ENCODE results near the gene MYO5C. TPM values are rescaled to one million over a fixed set of nuclear protein-coding genes. Genes with fewer than 3 reads are reported as not detected.

MYO5C gene
- total and polyA plus RNA-seq, 2 of the 8 experiments (the other 6 are each of a cell fraction or from before 2014, with no cell fraction given) = 8.2 to 26.7 TPM

DNA sequence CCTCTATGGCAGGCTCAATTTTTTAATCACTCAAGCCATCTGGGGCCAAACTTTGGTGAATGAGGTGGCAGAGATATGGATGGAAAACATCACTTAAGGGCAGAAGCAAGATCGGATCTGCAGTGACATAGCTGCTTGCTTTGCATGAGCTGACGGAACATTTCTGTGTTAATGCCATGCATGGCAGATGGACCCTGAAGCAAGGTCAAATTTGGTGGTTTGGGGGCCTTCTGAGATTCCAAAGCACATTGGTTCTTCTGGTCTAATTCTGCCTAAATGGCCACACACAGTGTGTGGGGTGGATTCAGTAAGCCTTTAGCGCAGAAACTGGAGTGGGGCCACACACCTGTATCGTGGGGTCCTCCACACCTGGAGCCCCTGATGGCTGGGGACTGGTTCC, 144.7 kb downstream of the MYO5C start:
- no peak overlapping the region for H3K23ac ChIP-seq (ENCODE audit: insufficient read length)
- no peak overlapping the region for H2BK12ac ChIP-seq (ENCODE audit: low read depth, low read length)
- FAIRE-seq (no peak), DNase-seq (ENCODE audit: low read depth in 1 of 2, low spot score in 2 of 2) (no peak)
- H4K5ac ChIP-seq (ENCODE audit: insufficient read length, low read depth, low read length) = no peak overlapping the region
- WGBS, 2 experiments (ENCODE audit: extremely low coverage in 1 of 2, insufficient coverage in 1 of 2, insufficient read length in 1 of 2, insufficient replicate concordance in 2 of 2, low coverage in 1 of 2, low lambda C conversion rate in 2 of 2, missing lambda C conversion rate in 1 of 2) = 92% methylated on average over 4 of the region's 4 CpGs; no CpG with 5 or more reads in 1 of the 2 experiments
- peaks cover 3 to 19% (median 15%) of the 10 kb centered on the region in 4 experiments; a peak in 6 of 8 replicates for H3K36me3 ChIP-seq (ENCODE audit: control insufficient read depth in 2 of 4, insufficient read depth in 4 of 4, low read length in 3 of 4)
- no peak overlapping the region for H4K91ac ChIP-seq (replicated peaks; ENCODE audit: insufficient read length, low read length)
- H3K4me2 ChIP-seq (ENCODE audit: insufficient read depth in 1 of 2, low read depth in 2 of 2, low read length in 2 of 2) = no peak overlapping the region
- no peak overlapping the region for H3K14ac ChIP-seq (ENCODE audit: insufficient read length)
- no peak overlapping the region for H2BK120ac ChIP-seq (replicated peaks; ENCODE audit: low read depth, low read length)
- H3K79me1 ChIP-seq (ENCODE audit: low read depth, low read length) = no peaks in the 10 kb centered on the region
- H3K4me1 ChIP-seq (replicated peaks in 1 of 4; ENCODE audit: control insufficient read depth in 3 of 4, insufficient read depth in 4 of 4, low read length in 3 of 4) = no peaks in the 10 kb centered on the region
- no peak overlapping the region for H3K4me3 ChIP-seq (ENCODE audit: extremely low read depth in 1 of 4, insufficient read depth in 2 of 4, low read depth in 3 of 4, low read length in 4 of 4)
- H3K9ac ChIP-seq (replicated peaks in 1 of 4; ENCODE audit: extremely low read depth in 1 of 4, low read depth in 3 of 4, low read length in 3 of 4) = no peak overlapping the region
- POLR2A ChIA-PET (ENCODE audit: partially characterized antibody) = no interaction called here
- CTCF ChIA-PET (ENCODE audit: partially characterized antibody) = interaction anchor here (1.5 to 9.5 kb wide), 3 partner anchors 10 to 13 kb away, joined by 5 to 41 read pairs (median 8); no protein-coding TSS in a partner anchor
- no peak overlapping the region for H2AFZ ChIP-seq (ENCODE audit: low read length)
- H3K9me3 ChIP-seq (ENCODE audit: insufficient read depth in 2 of 2, low read depth in 1 of 2, low read length in 1 of 2) = no peaks in the 10 kb centered on the region
- no peak overlapping the region for H3K4ac ChIP-seq (replicated peaks; ENCODE audit: insufficient read length, low read depth, low read length)
- H2BK15ac ChIP-seq (ENCODE audit: low read length) = no peak overlapping the region
- no peaks in the 10 kb centered on the region for H3K79me2 ChIP-seq (ENCODE audit: control insufficient read depth in 1 of 2, insufficient read depth in 2 of 2, low read length in 2 of 2)
- no peak overlapping the region for H3K56ac ChIP-seq (replicated peaks; ENCODE audit: insufficient read length, low read depth, low read length)
- H2BK5ac ChIP-seq (ENCODE audit: low read depth, low read length) = no peak overlapping the region
- no peak overlapping the region for H3K18ac ChIP-seq (ENCODE audit: extremely low read depth, low read length)
- no peak overlapping the region for H2BK20ac ChIP-seq (ENCODE audit: low read length)
- peaks cover 0 to 4% of the 10 kb centered on the region in 2 experiments for H4K20me1 ChIP-seq (replicated peaks in 1 of 2; ENCODE audit: control insufficient read depth in 1 of 2, insufficient read depth in 2 of 2, low read length in 2 of 2)
- no peaks in the 10 kb centered on the region for H3K27me3 ChIP-seq (replicated peaks in 1 of 4; ENCODE audit: control insufficient read depth in 3 of 4, extremely low read depth in 1 of 4, insufficient read depth in 3 of 4, low read length in 3 of 4)
- no peak overlapping the region for H3K27ac ChIP-seq (ENCODE audit: low read depth, low read length)
- no peaks in the 10 kb centered on the region for H3K23me2 ChIP-seq (ENCODE audit: low read depth, low read length)
- no peak overlapping the region for H2AK5ac ChIP-seq (ENCODE audit: low read depth, low read length)
- H4K8ac ChIP-seq (ENCODE audit: extremely low read depth, insufficient read depth, low read length) = no peak overlapping the region
- TF ChIP-seq TEAD4 (IDR thresholded peaks at IDR 0.05; ENCODE audit: low read depth, low read length) = no peak
- no peak for TF ChIP-seq EP300 (IDR thresholded peaks at IDR 0.05; ENCODE audit: borderline replicate concordance in 1 of 2, low read depth in 2 of 2, low read length in 2 of 2)
- TF ChIP-seq BCL11A (IDR thresholded peaks at IDR 0.05; ENCODE audit: low read depth in 2 of 2, low read length in 2 of 2) = no peak
- TF ChIP-seq CHD2 (IDR thresholded peaks at IDR 0.05; ENCODE audit: low read length) = no peak
- no peak for TF ChIP-seq POU5F1 (IDR thresholded peaks at IDR 0.05; ENCODE audit: low read depth, low read length)
- no peak for TF ChIP-seq YY1 (IDR thresholded peaks at IDR 0.05; ENCODE audit: low read depth, low read length)
- TF ChIP-seq SIN3A (conservative IDR thresholded peaks at IDR 0.05 in 1 of 2, IDR thresholded peaks at IDR 0.05 in 1 of 2; ENCODE audit: low read depth in 1 of 2, low read length in 2 of 2) = no peak
- TF ChIP-seq, protein P1, sequence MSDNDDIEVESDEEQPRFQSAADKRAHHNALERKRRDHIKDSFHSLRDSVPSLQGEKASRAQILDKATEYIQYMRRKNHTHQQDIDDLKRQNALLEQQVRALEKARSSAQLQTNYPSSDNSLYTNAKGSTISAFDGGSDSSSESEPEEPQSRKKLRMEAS (IDR thresholded peaks at IDR 0.05) = no peak
- TF ChIP-seq RAD21 (IDR thresholded peaks at IDR 0.05 in 1 of 2, conservative IDR thresholded peaks at IDR 0.05 in 1 of 2; ENCODE audit: low read depth in 2 of 2, low read length in 2 of 2) = no peak
- TF ChIP-seq CREB1 (IDR thresholded peaks at IDR 0.05) = no peak
- TF ChIP-seq SIRT6 (IDR thresholded peaks at IDR 0.05; ENCODE audit: low read length) = no peak

All from H1 (cell line).